GM12878 (cell line): ENCODE data around the gene SURF2. TPM values are rescaled to one million over a fixed set of nuclear protein-coding genes. Genes with fewer than 3 reads are reported as not detected.

Experiments used
- ATAC-seq: fragments of 200-7000 bp; cut with Tn5 transposase; 3 replicates; pipeline ENCODE4 v1.9.1; 2020; ENCODE audit warnings: mild to moderate bottlenecking, moderate library complexity
- BruUV-seq: library from RNA; stranded (reverse); fragments of 400-500 nt; replicated peaks from 2 replicates; lab custom pipeline; 2021; lab: Mats Ljungman, UMichigan
- CTCF ChIA-PET: fragments of 300-600 bp; sonication (Branson Sonifier 250); formaldehyde crosslinking; extraction: SDS; loops from one replicate; lab custom pipeline; 2021; ENCODE audit warnings: inconsistent platforms; lab: Yijun Ruan, JAX
- POLR2A ChIA-PET: fragments of 350-600 bp; formaldehyde crosslinking; extraction: SDS; loops from one replicate; lab custom pipeline; 2021; ENCODE audit warnings: inconsistent platforms; lab: Charles Lee
- RAD21 ChIA-PET: fragments of 300-600 bp; sonication (Branson Sonifier 250); formaldehyde crosslinking; loops from one replicate; lab custom pipeline; 2023; ENCODE audit warnings: antibody characterized with exemption; ENCODE audit not compliant: unreplicated experiment; lab: Charles Lee
- SMC1A ChIA-PET: fragments of 300-600 bp; sonication (Branson Sonifier 250); formaldehyde crosslinking; loops from one replicate; lab custom pipeline; 2023; ENCODE audit not compliant: unreplicated experiment, uncharacterized antibody; lab: Charles Lee
- DNase-seq: peaks from one replicate; pipeline ENCODE4 v3.0.0-alpha.2; 2011; ENCODE audit warnings: low read depth, low spot score
- FAIRE-seq: peaks from 3 replicates; lab custom pipeline; 2011; peaks lifted over from hg19 to GRCh38; lab: Jason Lieb, UNC
- H2AFZ ChIP-seq: 2 replicates; pipeline ENCODE4 v1.6.0; 2011; ENCODE audit warnings: low read depth, low read length, control low read depth; ENCODE audit not compliant: control insufficient read depth
- H3K27ac ChIP-seq: 2 replicates; pipeline ENCODE4 v1.5.1; 2011; ENCODE audit warnings: control low read depth; ENCODE audit not compliant: control insufficient read depth, insufficient read depth
- H3K27me3 ChIP-seq, 2 experiments: replicated peaks in 1 of 2; 2 replicates each; pipeline versions ENCODE4 v1.6.0 to v1.6.1; 2011; ENCODE audit warnings: low read length in 1 of 2; ENCODE audit not compliant: control insufficient read depth in 2 of 2, insufficient read depth in 2 of 2
- H3K36me3 ChIP-seq, 2 experiments: 2 replicates each; pipeline ENCODE4 v1.5.1; 2011; ENCODE audit warnings: low read length in 1 of 2; ENCODE audit not compliant: control insufficient read depth in 2 of 2, insufficient read depth in 2 of 2
- H3K4me1 ChIP-seq: 2 replicates; pipeline ENCODE4 v1.6.1; 2011; ENCODE audit warnings: mild to moderate bottlenecking, low read length, moderate library complexity, mixed read lengths; ENCODE audit not compliant: control insufficient read depth, insufficient read depth
- H3K4me2 ChIP-seq: 2 replicates; pipeline ENCODE4 v1.6.0; 2011; ENCODE audit warnings: control low read depth; ENCODE audit not compliant: control insufficient read depth, insufficient read depth
- H3K4me3 ChIP-seq: fragments of 200-600 bp; sonication (generic); 2 replicates; pipeline ENCODE4 v1.5.1; 2016
- H3K79me2 ChIP-seq: 2 replicates; pipeline ENCODE4 v1.6.0; 2011; ENCODE audit warnings: low read length; ENCODE audit not compliant: control insufficient read depth, insufficient read depth
- H3K9ac ChIP-seq: 2 replicates; pipeline ENCODE4 v1.8.0; 2011; ENCODE audit warnings: low read length, control low read depth, mixed read lengths; ENCODE audit not compliant: control insufficient read depth, insufficient read depth
- H3K9me3 ChIP-seq: replicated peaks from 3 replicates; pipeline ENCODE4 v1.5.1; 2011; ENCODE audit warnings: mild to moderate bottlenecking, low read length; ENCODE audit not compliant: control insufficient read depth, insufficient read depth
- H4K20me1 ChIP-seq: 2 replicates; pipeline ENCODE4 v1.6.0; 2011; ENCODE audit not compliant: control insufficient read depth, insufficient read depth
- BCL11A ChIP-seq: IDR thresholded peaks from 2 replicates; pipeline ENCODE4 v1.6.1; 2011; ENCODE audit warnings: low read depth, low read length
- BHLHE40 ChIP-seq, 2 experiments: fragments of 450-650 bp in 1 of 2; IDR thresholded peaks; 2 replicates each; pipeline ENCODE4 v1.6.1; 2011 to 2017; ENCODE audit warnings: low read depth in 2 of 2, borderline replicate concordance in 1 of 2, improper control_type of control experiment in 1 of 2, low read length in 1 of 2, mild to moderate bottlenecking in 1 of 2
- BRCA1 ChIP-seq: IDR thresholded peaks from 2 replicates; pipeline ENCODE4 v1.6.1; 2011; ENCODE audit warnings: low read depth, low read length, improper control_type of control experiment
- ESRRA ChIP-seq: IDR thresholded peaks from 2 replicates; pipeline ENCODE4 v1.6.1; 2012; ENCODE audit warnings: mild to moderate bottlenecking, low read length, improper control_type of control experiment
- EZH2 ChIP-seq: IDR thresholded peaks from 2 replicates; pipeline ENCODE4 v1.6.1; 2012; ENCODE audit warnings: low read depth, mild to moderate bottlenecking, control low read depth, inconsistent platforms, low read length, borderline replicate concordance; ENCODE audit not compliant: control insufficient read depth
- JUND ChIP-seq: IDR thresholded peaks from 2 replicates; pipeline ENCODE4 v1.6.1; 2012; ENCODE audit warnings: low read depth, mild to moderate bottlenecking, low read length, improper control_type of control experiment, moderate library complexity
- LARP7 ChIP-seq: fragments of 450-650 bp; IDR thresholded peaks from 2 replicates; pipeline ENCODE4 v1.6.1; 2017; ENCODE audit warnings: mild to moderate bottlenecking
- MEF2B ChIP-seq: fragments of 450-650 bp; IDR thresholded peaks from 2 replicates; pipeline ENCODE4 v1.6.1; 2018; ENCODE audit warnings: mild to moderate bottlenecking, moderate library complexity; ENCODE audit not compliant: partially characterized antibody, poor library complexity, severe bottlenecking
- NR2C2 ChIP-seq: IDR thresholded peaks from 2 replicates; pipeline ENCODE4 v1.6.1; 2011; ENCODE audit warnings: borderline replicate concordance, low read depth; ENCODE audit not compliant: control insufficient read depth, insufficient read length
- POLR2AphosphoS2 ChIP-seq: IDR thresholded peaks from 2 replicates; pipeline ENCODE4 v1.6.1; 2011; ENCODE audit warnings: low read depth, mild to moderate bottlenecking, low read length, improper control_type of control experiment, moderate library complexity
- RCOR1 ChIP-seq: conservative IDR thresholded peaks from 2 replicates; pipeline ENCODE4 v1.6.1; 2012; ENCODE audit warnings: low read depth, low read length, improper control_type of control experiment
- SREBF1 ChIP-seq: IDR thresholded peaks from 2 replicates; pipeline ENCODE4 v1.6.1; 2012; ENCODE audit warnings: mild to moderate bottlenecking, low read length
- TARDBP ChIP-seq: IDR thresholded peaks from 2 replicates; pipeline ENCODE4 v1.6.1; 2016; ENCODE audit warnings: borderline replicate concordance
- TCF3 ChIP-seq: IDR thresholded peaks from 2 replicates; pipeline ENCODE4 v1.6.1; 2012; ENCODE audit warnings: low read depth, mild to moderate bottlenecking, low read length, borderline replicate concordance; ENCODE audit not compliant: insufficient read depth
- ZNF217 ChIP-seq: fragments of 450-650 bp; IDR thresholded peaks from 2 replicates; pipeline ENCODE4 v1.6.1; 2017; ENCODE audit warnings: antibody characterized with exemption, mild to moderate bottlenecking
- WGBS: methylation state at CpG from one replicate; pipeline ENCODE4 v1.1.6; 2016; ENCODE audit warnings: low lambda C conversion rate; ENCODE audit not compliant: insufficient replicate concordance, insufficient coverage; ENCODE audit errors: missing lambda C conversion rate; 5-methylcytosine and 5-hydroxymethylcytosine counted together
- in situ Hi-C: fragments of 300-500 bp; cut with MboI; formaldehyde crosslinking; loops from 9 replicates; pipeline ENCODE4 v1.14.3; 2018; ENCODE audit warnings: mixed read lengths
- intact Hi-C: fragments of 100-400 bp; cut with micrococcal nuclease; formaldehyde crosslinking; loops from one replicate; pipeline ENCODE4 v1.14.2; 2022; ENCODE audit not compliant: unreplicated experiment
- polyA plus RNA-seq, 11 experiments: library from polyadenylated mRNA; depleted of rRNA in 4 of 11; unstranded in 6 of 11; stranded (reverse) in 5 of 11; fragments of >200 nt; fragmentation: Nextera tagmentation in 4 of 11; fragmentation: Illumina TruSeq in 1 of 11; extraction: Ambion mirVana in 4 of 11; extraction: Trizol in 1 of 11; gene quantifications; 1 replicate in 1 of 11; 2 replicates in 10 of 11; pipeline versions ENCODE4 v1.2.1 to v1.2.3, GENCODE V29; 2011 to 2016; ENCODE audit warnings: inconsistent platforms in 2 of 11, missing spikeins in 2 of 11, low read depth in 1 of 11
- total RNA-seq, 4 experiments: library from RNA; depleted of rRNA in 3 of 4; stranded (reverse); fragments of >200 nt in 3 of 4; fragmentation: Illumina TruSeq in 1 of 4; extraction: Trizol in 1 of 4; gene quantifications; 2 replicates each; pipeline versions ENCODE4 v1.2.1 to v1.2.3, GENCODE V29; 2013 to 2021
- TF ChIP-seq, protein P1 (sequence below): IDR thresholded peaks from 2 replicates; pipeline ENCODE4 v1.6.1; 2012; ENCODE audit warnings: low read length, inconsistent platforms
- TF ChIP-seq, protein P2 (sequence below): fragments of 450-650 bp; IDR thresholded peaks from 2 replicates; pipeline ENCODE4 v1.6.1; 2016; ENCODE audit warnings: mild to moderate bottlenecking

Gene SURF2
- total and polyA plus RNA-seq, 10 of the 15 experiments (the other 5 are each of a cell fraction or from before 2014, with no cell fraction given), result 4.0 to 41.7 (median 20.8) TPM

DNA sequence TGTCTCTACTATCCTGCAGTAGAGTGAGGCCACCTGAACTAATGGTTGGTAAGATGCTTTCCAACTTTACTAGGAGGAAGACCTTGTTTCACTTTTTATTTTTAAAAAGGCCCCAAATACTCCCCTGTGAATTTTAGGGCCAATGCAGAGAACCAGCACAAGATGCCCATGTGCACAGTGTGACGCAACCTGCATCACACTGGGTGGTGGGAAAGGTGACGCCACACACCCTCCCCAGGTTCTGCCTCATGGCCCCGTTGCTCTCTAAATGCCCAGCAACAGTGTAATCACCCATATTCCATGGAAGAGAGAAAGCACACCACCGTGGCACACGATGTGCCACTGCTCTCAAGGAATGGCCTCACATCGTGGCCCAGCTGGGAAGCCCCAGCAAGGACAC is 13.1 kb downstream of the SURF2 start:
- ATAC-seq (no peak), DNase-seq (no peak)
- ChIA-PET CTCF (no interaction called here), POLR2A (interaction anchor here (1.1 kb wide), 1 partner anchor 12 kb away, joined by 3 read pairs; no protein-coding TSS in a partner anchor), SMC1A (no interaction called here), RAD21 (no interaction called here)
- no peaks in the 10 kb centered on the region for H3K27me3 ChIP-seq
- 64% methylated on average over 6 of the region's 6 CpGs for WGBS
- peaks cover 22% of the 10 kb centered on the region for H3K4me1 ChIP-seq
- peaks cover 73% of the 10 kb centered on the region for H3K79me2 ChIP-seq
- no peak for TF ChIP-seq JUND
- no peak for TF ChIP-seq BCL11A
- TF ChIP-seq POLR2AphosphoS2, result no peak
- no peak for TF ChIP-seq NR2C2
- TF ChIP-seq ESRRA, result no peak
- no peak for TF ChIP-seq TCF3
- TF ChIP-seq, all 136 proteins: peak for 0
- Histone ChIP-seq H3K9ac (no peak overlapping the region), H3K27ac (no peak overlapping the region), H3K36me3 (peaks cover 27 to 37% of the 10 kb centered on the region in 2 experiments), H4K20me1 (peaks cover 37% of the 10 kb centered on the region), H2AFZ (no peak overlapping the region), H3K4me3 (no peak overlapping the region), H3K4me2 (no peak overlapping the region), H3K9me3 (no peaks in the 10 kb centered on the region)
- no TSS peak for BruUV-seq
- FAIRE-seq, result no peak
- in situ Hi-C loops (no loop called here), intact Hi-C loops (no loop called here)

DNA sequence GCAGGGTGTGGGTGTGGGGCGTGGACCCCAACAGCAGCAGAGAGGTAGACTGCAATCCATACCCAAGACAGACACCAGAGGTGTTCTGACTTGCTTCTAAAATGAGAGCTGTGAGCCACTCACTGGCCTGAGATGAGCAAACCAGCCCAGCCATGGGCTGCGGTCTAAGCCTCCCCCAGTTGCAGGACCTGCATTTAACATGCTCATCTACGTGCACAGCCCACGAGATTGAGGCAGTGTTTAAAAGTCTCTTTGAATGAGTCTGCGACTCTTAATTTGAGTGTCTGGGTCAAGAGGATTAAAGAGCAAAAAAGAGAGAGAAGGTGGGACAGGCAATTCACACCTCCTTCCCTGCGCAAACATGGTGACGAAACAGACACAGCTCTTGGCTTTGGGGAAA is 13.6 kb downstream of the SURF2 start:
- H3K36me3 ChIP-seq, result peaks cover 24 to 35% of the 10 kb centered on the region in 2 experiments
- H3K4me1 ChIP-seq, result peaks cover 22% of the 10 kb centered on the region
- H3K9me3 ChIP-seq, result no peaks in the 10 kb centered on the region
- ChIA-PET SMC1A (no interaction called here), POLR2A (interaction anchor here (1.1 to 1.4 kb wide), 2 partner anchors 13 to 14 kb away, joined by 3 read pairs; partner anchors contain the start of gene SURF1), RAD21 (no interaction called here), CTCF (no interaction called here)
- H3K79me2 ChIP-seq, result peaks cover 78% of the 10 kb centered on the region
- ATAC-seq, result no peak
- BruUV-seq, result no TSS peak
- no peak for FAIRE-seq
- no peak overlapping the region for H3K9ac ChIP-seq
- intact Hi-C loops (loop anchor here (5.0 kb wide), 1 partner anchor 33 kb away; the partner anchor contains the start of gene SURF6), in situ Hi-C loops (no loop called here)
- H4K20me1 ChIP-seq, result peaks cover 37% of the 10 kb centered on the region
- no peak for DNase-seq
- WGBS, result 50% methylated on average over 7 of the region's 7 CpGs
- no peak overlapping the region for H2AFZ ChIP-seq
- H3K27me3 ChIP-seq, result no peaks in the 10 kb centered on the region
- H3K27ac ChIP-seq, result no peak overlapping the region
- H3K4me3 ChIP-seq, result no peak overlapping the region
- H3K4me2 ChIP-seq, result no peak overlapping the region
- TF ChIP-seq ESRRA (no peak), RCOR1 (no peak), MEF2B (no peak), LARP7 (no peak), BHLHE40 (IDR thresholded peaks at IDR 0.05; ENCODE audit: borderline replicate concordance in 1 of 2, low read depth in 2 of 2, low read length in 1 of 2) (no peak), BRCA1 (no peak), TARDBP (no peak), ZNF217 (no peak), SREBF1 (no peak), EZH2 (no peak)
- TF ChIP-seq, protein P1, sequence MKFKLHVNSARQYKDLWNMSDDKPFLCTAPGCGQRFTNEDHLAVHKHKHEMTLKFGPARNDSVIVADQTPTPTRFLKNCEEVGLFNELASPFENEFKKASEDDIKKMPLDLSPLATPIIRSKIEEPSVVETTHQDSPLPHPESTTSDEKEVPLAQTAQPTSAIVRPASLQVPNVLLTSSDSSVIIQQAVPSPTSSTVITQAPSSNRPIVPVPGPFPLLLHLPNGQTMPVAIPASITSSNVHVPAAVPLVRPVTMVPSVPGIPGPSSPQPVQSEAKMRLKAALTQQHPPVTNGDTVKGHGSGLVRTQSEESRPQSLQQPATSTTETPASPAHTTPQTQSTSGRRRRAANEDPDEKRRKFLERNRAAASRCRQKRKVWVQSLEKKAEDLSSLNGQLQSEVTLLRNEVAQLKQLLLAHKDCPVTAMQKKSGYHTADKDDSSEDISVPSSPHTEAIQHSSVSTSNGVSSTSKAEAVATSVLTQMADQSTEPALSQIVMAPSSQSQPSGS, result no peak
- TF ChIP-seq, protein P2, sequence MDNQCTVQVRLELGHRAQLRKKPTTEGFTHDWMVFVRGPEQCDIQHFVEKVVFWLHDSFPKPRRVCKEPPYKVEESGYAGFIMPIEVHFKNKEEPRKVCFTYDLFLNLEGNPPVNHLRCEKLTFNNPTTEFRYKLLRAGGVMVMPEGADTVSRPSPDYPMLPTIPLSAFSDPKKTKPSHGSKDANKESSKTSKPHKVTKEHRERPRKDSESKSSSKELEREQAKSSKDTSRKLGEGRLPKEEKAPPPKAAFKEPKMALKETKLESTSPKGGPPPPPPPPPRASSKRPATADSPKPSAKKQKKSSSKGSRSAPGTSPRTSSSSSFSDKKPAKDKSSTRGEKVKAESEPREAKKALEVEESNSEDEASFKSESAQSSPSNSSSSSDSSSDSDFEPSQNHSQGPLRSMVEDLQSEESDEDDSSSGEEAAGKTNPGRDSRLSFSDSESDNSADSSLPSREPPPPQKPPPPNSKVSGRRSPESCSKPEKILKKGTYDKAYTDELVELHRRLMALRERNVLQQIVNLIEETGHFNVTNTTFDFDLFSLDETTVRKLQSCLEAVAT, result no peak
